Right lobe of liver (tissue), 6 donors: Measurements from ENCODE around the gene MYH15. TPM values are rescaled to one million over a fixed set of nuclear protein-coding genes. Genes with fewer than 3 reads are reported as not detected.

Experiments
- ATAC-seq, 4 donors: fragments of 200-7000 bp; cut with Tn5 transposase; one replicate each; pipeline ENCODE4 v1.9.1; 2020; ENCODE audit warnings: mild to moderate bottlenecking in 4 of 4, moderate library complexity in 4 of 4
- DNase-seq, 3 donors: peaks; one replicate each; pipeline ENCODE4 v3.0.0-alpha.2; 2020
- H3K27ac ChIP-seq, 3 donors: fragments of 200-600 bp; one replicate each; pipeline ENCODE4 v1.8.0; 2022
- H3K27me3 ChIP-seq, 2 donors: fragments of 200-600 bp; one replicate each; pipeline ENCODE4 v1.8.0; 2022
- H3K36me3 ChIP-seq, 4 donors: fragments of 200-600 bp; sonication (generic) in 1 of 4; one replicate each; pipeline versions ENCODE4 v1.5.1 to v1.8.0; 2017 to 2022; ENCODE audit warnings: control low read depth in 1 of 4
- H3K4me1 ChIP-seq, 4 donors: fragments of 200-600 bp; sonication (generic) in 1 of 4; one replicate each; pipeline versions ENCODE4 v1.5.1 to v1.8.0; 2017 to 2022; ENCODE audit warnings: control low read depth in 1 of 4
- H3K4me3 ChIP-seq, 3 donors: fragments of 200-600 bp; one replicate each; pipeline ENCODE4 v1.8.0; 2022
- H3K9me3 ChIP-seq, 4 donors: fragments of 200-600 bp; sonication (generic) in 1 of 4; one replicate each; pipeline versions ENCODE4 v1.5.1 to v1.8.0; 2017 to 2022; ENCODE audit warnings: control low read depth in 1 of 4
- POLR2A ChIP-seq: fragments of 450-650 bp; IDR thresholded peaks from one replicate; pipeline ENCODE4 v1.6.1; 2017; ENCODE audit warnings: antibody characterized with exemption, mild to moderate bottlenecking
- WGBS: methylation state at CpG from one replicate; pipeline ENCODE4 v1.1.6; 2018; ENCODE audit warnings: low coverage, low lambda C conversion rate; ENCODE audit not compliant: insufficient coverage; ENCODE audit errors: missing lambda C conversion rate; 5-methylcytosine and 5-hydroxymethylcytosine counted together
- intact Hi-C, 2 donors: fragments of 100-400 bp; cut with DNase I; formaldehyde crosslinking; loops; one replicate each; pipeline versions ENCODE4 v1.11.2 to v1.14.1; 2022
- total RNA-seq, 6 experiments: library from RNA; depleted of rRNA in 2 of 6; stranded (reverse); fragments of >200 nt in 2 of 6; fragmentation: NEBNext Ultra II Directional in 3 of 6; extraction: Animal tissue kit (Norgen Biotek cat#: 25700) in 3 of 6; gene quantifications; one replicate each; pipeline versions ENCODE4 v1.1.0 to v1.2.4, GENCODE V29; 2016 to 2023
- TF ChIP-seq, protein P1 (sequence below), 4 donors: fragments of 200-600 bp in 3 of 4; fragments of 450-650 bp in 1 of 4; IDR thresholded peaks; one replicate each; pipeline versions ENCODE4 v1.5.1 to v1.8.0; 2016 to 2022; ENCODE audit warnings: antibody characterized with exemption in 4 of 4, mild to moderate bottlenecking in 2 of 4
- donor health status: DM: no; HTN: yes; CAD: no.
- donor health status: DM: no; HTN: no; CAD: no.
- donor health status: DM: no; HTN: no; CAD: no.
- donor health status: DM: no; HTN: yes; CAD: no.
- donor health status: DM: no; HTN: yes; CAD: no.

The MYH15 gene
- total RNA-seq, 6 experiments from 2014 or later = not detected

DNA sequence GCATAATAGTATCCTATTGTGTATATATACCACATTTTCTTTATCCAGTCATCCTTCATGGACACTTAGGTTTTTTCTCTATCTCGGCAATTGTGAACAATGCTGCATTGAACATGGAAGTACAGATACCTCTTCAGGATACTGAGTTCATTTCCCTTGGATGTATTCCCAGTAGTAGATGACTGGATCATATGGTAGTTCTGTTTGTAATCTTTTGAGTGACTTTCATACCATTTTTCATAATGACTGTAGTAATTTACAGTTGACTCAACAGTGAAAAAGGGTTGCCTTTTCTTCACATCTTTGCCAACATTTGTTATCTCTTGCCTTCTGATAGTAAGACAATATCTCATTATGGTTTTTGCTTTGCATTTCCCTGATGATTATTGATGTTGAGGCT lies 21.8 kb downstream of the MYH15 start:
- Histone ChIP-seq H3K27me3 (no peaks in the 10 kb centered on the region), H3K4me1 (no peaks in the 10 kb centered on the region), H3K36me3 (no peaks in the 10 kb centered on the region), H3K4me3 (no peak overlapping the region), H3K9me3 (no peaks in the 10 kb centered on the region), H3K27ac (no peak overlapping the region)
- intact Hi-C loops = no loop called here
- ATAC-seq = peak in 2 of 4 donors; percentile 42 to 49
- no peak for DNase-seq
- TF ChIP-seq POLR2A = no peak
- TF ChIP-seq, protein P1, sequence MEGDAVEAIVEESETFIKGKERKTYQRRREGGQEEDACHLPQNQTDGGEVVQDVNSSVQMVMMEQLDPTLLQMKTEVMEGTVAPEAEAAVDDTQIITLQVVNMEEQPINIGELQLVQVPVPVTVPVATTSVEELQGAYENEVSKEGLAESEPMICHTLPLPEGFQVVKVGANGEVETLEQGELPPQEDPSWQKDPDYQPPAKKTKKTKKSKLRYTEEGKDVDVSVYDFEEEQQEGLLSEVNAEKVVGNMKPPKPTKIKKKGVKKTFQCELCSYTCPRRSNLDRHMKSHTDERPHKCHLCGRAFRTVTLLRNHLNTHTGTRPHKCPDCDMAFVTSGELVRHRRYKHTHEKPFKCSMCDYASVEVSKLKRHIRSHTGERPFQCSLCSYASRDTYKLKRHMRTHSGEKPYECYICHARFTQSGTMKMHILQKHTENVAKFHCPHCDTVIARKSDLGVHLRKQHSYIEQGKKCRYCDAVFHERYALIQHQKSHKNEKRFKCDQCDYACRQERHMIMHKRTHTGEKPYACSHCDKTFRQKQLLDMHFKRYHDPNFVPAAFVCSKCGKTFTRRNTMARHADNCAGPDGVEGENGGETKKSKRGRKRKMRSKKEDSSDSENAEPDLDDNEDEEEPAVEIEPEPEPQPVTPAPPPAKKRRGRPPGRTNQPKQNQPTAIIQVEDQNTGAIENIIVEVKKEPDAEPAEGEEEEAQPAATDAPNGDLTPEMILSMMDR (IDR thresholded peaks at IDR 0.05) = no peak
- 89% methylated on average over 1 of the region's 1 CpG for WGBS

DNA sequence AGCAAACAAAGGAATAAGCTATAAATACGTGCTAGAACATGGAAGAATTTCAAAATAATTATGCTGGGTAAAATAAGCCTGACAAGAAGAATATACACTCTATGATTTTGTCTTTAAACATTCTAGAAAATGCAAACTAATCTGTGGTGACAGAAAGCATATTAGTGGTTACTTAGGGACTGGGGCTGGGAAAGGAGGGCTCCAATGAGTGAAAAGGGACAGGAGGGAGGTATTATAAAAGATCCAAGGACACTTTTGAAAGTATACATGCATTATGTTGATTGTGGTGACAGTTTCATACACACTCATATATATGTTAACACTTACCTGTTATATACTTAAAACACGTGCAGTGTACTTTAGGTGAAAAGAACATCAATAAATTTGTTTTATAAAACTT lies 23.0 kb downstream of the MYH15 start:
- H3K27ac ChIP-seq = no peak overlapping the region
- H3K27me3 ChIP-seq = no peaks in the 10 kb centered on the region
- DNase-seq = no peak
- no peak for ATAC-seq
- WGBS = 53% methylated on average over 2 of the region's 2 CpGs
- H3K4me3 ChIP-seq = no peak overlapping the region
- H3K9me3 ChIP-seq = no peaks in the 10 kb centered on the region
- intact Hi-C loops = no loop called here
- H3K4me1 ChIP-seq = no peaks in the 10 kb centered on the region
- TF ChIP-seq, protein P1 (IDR thresholded peaks at IDR 0.05) = no peak
- no peak for TF ChIP-seq POLR2A
- H3K36me3 ChIP-seq = no peaks in the 10 kb centered on the region

DNA sequence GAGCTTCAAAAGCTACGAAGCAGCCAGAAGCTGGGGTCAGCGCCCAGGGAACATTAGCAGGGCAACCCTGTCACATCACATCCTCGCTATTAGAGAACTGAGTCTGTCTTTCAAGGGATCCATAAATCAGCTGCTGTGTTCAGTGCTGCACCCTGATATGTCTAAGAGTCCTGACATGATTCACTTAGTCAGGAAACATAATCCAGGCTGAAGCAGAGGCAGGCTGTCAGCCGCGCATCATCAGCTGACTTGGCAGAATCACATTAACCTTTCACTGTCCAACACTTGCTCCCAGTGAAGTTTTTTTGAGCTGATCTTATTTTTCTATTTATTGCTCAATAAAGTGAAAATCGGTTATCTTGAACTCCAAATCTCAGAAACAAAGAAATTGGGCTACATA lies 23.5 kb downstream of the MYH15 start:
- no peak for ATAC-seq
- no peaks in the 10 kb centered on the region for H3K36me3 ChIP-seq
- H3K9me3 ChIP-seq = no peaks in the 10 kb centered on the region
- no peak overlapping the region for H3K4me3 ChIP-seq
- WGBS = 33% methylated on average over 5 of the region's 6 CpGs
- TF ChIP-seq, protein P1 (IDR thresholded peaks at IDR 0.05) = no peak
- no peak for TF ChIP-seq POLR2A
- H3K27ac ChIP-seq = no peak overlapping the region
- no peaks in the 10 kb centered on the region for H3K4me1 ChIP-seq
- H3K27me3 ChIP-seq = no peaks in the 10 kb centered on the region
- no peak for DNase-seq
- intact Hi-C loops = no loop called here

DNA sequence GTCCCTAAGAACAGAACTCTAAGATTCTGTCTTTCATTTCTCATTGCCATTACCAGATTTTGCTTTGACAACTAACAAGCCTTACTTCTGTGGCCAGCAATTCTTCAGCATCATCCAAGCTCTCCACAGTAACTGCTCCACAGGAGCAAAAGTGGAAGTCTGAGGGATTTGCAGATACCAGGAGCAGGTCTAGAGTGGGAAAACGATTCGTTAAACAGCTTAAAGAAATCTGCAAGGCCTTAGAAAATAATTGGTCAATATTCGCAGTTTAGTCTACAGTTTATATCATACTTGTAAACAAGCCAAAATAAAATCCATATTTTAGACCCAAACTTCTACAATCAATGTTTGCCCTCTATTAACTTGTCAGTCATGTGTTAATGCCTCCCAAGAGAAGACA lies 24.1 kb downstream of the MYH15 start:
- H3K9me3 ChIP-seq = no peaks in the 10 kb centered on the region
- ATAC-seq = no peak
- intact Hi-C loops = no loop called here

More for the DNA sequence above, 24.1 kb downstream of the MYH15 start:
- Histone ChIP-seq H3K27ac (no peak overlapping the region), H3K36me3 (no peaks in the 10 kb centered on the region), H3K4me1 (no peaks in the 10 kb centered on the region), H3K27me3 (no peaks in the 10 kb centered on the region), H3K4me3 (no peak overlapping the region)
- 44% methylated on average over 3 of the region's 3 CpGs for WGBS
- DNase-seq = no peak
- no peak for TF ChIP-seq POLR2A
- TF ChIP-seq, protein P1 (IDR thresholded peaks at IDR 0.05) = no peak
